GM18526 (cell line): ENCODE data around the gene FUT1.

ENCODE experiments used
- POLR2A ChIP-seq: IDR thresholded peaks from 3 replicates; pipeline ENCODE4 v1.6.1; 2011; ENCODE audit not compliant: insufficient read length; ENCODE audit errors: extremely low read depth

FUT1 gene

DNA sequence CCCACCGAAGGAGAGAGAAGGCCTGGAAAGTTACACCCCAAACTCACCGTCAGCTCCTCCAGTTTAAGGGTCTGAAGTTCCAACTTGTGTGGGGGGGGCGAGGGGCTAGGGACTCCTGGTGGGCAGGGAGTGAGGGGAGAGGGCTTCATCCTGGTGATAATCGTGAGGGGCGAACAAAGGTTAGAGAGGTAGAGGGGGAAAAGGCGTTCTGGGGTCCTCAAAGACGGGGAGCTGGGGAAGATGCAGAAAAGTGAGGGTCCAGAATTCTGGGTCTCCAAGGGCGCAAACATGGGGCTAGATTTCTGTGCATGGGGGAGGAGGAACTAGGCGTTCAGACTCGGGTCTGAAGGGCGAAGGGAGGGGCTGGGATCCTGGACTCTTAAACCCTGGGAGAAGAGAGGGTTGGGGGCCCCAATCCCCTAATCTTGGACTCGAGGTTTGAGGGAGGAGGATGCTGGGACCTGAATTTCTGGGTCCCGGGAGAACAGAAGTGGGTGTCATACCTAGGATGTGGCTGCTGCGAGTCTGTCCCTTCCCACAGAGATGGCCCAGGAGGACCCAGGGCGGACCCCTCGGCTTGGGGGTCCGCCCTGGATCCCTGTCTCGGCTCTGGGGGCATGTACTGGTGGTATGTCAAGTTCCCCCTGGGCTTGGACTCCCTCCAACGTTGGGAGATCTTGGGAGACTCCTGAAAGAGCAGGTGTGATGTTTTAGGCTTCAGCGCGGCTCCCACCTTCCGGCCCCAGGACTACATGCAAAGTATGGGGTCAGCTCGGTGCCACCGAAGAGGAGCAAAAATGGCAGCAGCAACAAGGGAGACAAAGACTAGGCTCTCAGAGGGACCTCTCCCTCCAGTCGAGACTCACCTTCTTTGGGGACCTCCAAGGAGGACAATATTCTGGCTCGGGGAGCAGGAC, 37.4 kb downstream of the FUT1 start:
- no peak for TF ChIP-seq POLR2A

GRCh38 chr19:48713864-48714755, 38.3 kb downstream of the FUT1 start:
- TF ChIP-seq POLR2A = peak; percentile 51

GRCh38 chr19:48713041-48713863, 39.2 kb downstream of the FUT1 start:
- TF ChIP-seq POLR2A = no peak

DNA sequence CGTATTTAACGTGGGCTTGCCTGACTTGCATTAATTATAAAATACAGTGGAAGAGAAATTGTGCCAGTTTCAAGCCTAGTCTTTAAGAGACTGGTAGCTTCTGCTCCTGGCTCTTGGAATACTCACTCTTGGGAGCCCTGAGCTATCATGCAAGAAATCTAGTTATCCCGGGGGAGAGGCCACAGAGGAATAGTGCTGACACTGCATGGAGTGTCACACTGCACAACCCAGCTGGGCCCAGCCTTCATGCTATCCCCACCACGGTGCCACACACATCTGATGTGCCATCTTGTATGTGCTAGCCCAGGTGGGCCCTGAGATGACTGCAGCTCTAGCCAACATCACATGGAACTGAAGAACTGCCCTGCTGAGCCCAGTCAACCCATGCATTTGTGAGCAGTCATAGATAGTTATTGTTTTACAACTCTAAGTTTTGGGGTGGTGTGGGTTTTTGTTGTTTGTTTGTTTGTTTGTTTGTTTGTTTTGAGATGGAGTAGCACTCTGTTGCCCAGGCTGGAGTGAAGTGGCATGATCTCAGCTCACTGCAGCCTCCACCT, 41.3 kb downstream of the FUT1 start:
- TF ChIP-seq POLR2A = no peak

DNA sequence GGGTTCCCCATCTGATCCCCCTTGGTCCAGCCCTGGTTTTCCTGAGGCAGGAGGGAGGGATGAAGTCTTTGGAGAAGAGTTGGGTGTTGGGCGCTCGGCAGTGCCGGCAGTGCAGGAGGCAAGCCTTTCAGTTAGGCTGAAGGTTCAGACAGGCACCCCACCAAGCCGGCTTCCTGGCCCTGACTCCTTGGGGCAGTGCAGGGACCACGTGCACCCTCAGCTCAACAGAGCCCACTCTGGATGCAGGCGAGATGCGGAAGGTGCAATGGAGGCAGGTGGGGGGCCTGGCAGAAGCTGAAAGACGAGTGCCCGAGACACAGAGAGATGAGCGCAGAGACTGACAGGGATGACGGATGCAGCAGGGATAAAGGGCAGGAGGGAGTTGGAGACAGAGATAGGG, 44.0 kb downstream of the FUT1 start:
- no peak for TF ChIP-seq POLR2A

GRCh38 chr19:48705431-48705830, 47.0 kb downstream of the FUT1 start:
- no peak for TF ChIP-seq POLR2A

GRCh38 chr19:48703316-48703715, 49.1 kb downstream of the FUT1 start:
- TF ChIP-seq POLR2A = no peak

- TF ChIP-seq POLR2A = no peak
Observed at GRCh38 chr19:48702701-48703100, 49.7 kb downstream of the FUT1 start.

DNA sequence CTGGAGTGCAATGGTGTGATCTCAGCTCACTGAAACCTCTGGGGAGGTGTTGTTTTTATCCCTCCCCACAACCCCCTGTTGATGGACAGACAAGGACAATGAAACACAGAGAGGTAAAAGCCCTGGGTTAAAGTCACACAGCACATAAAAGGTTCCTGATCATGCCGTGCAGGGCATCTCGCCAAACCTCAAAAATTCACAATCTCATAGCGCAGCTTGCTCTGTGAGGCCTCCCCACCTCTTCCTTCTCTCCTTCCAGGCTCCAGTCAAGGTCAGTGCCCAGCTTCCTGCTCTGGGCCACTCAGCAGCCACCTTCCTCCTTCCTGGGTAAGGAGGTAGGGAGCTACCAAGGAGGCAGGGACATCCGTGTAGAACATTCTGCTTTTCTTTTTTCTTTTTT, 54.4 kb downstream of the FUT1 start:
- TF ChIP-seq POLR2A = no peak
